Measurements from ENCODE around the gene TEX13D. TPM values are rescaled to one million over a fixed set of nuclear protein-coding genes. Genes with fewer than 3 reads are reported as not detected.

Gene TEX13D
- total RNA-seq, 2 donors from 2014 or later, result not detected

- no peaks in the 10 kb centered on the region for H3K36me3 ChIP-seq
- no peaks in the 10 kb centered on the region for H3K4me1 ChIP-seq
- H3K9me3 ChIP-seq, result no peaks in the 10 kb centered on the region
- no peak overlapping the region for H3K27ac ChIP-seq
- no peak overlapping the region for H3K4me3 ChIP-seq
- H3K27me3 ChIP-seq, result no peaks in the 10 kb centered on the region
- TF ChIP-seq CTCF (IDR thresholded peaks at IDR 0.05), result no peak
- DNase-seq (ENCODE audit: low spot score), result no peak
These were observed 40.9 kb downstream of the TEX13D start for GRCh38 chrX:124373348-124373747.

- no peak for DNase-seq (ENCODE audit: low spot score)
- H3K27me3 ChIP-seq, result no peaks in the 10 kb centered on the region
These were observed 46.2 kb downstream of the TEX13D start for GRCh38 chrX:124378643-124379042.

GRCh38 chrX:124383354-124383753, 50.9 kb downstream of the TEX13D start:
- TF ChIP-seq CTCF (IDR thresholded peaks at IDR 0.05), result no peak
- no peak for DNase-seq (ENCODE audit: low spot score)
- H3K4me1 ChIP-seq, result no peaks in the 10 kb centered on the region
- no peaks in the 10 kb centered on the region for H3K9me3 ChIP-seq
- H3K27me3 ChIP-seq, result no peaks in the 10 kb centered on the region
- H3K27ac ChIP-seq, result no peak overlapping the region
- H3K36me3 ChIP-seq, result no peaks in the 10 kb centered on the region
- H3K4me3 ChIP-seq, result no peak overlapping the region

More at GRCh38 chrX:124378643-124379042, 46.2 kb downstream of the TEX13D start:
- H3K4me1 ChIP-seq, result no peaks in the 10 kb centered on the region
- no peaks in the 10 kb centered on the region for H3K36me3 ChIP-seq
- no peaks in the 10 kb centered on the region for H3K9me3 ChIP-seq
- no peak for TF ChIP-seq CTCF (IDR thresholded peaks at IDR 0.05)
- H3K27ac ChIP-seq, result no peak overlapping the region
- H3K4me3 ChIP-seq, result no peak overlapping the region

- H3K4me1 ChIP-seq, result no peaks in the 10 kb centered on the region
- H3K9me3 ChIP-seq, result no peaks in the 10 kb centered on the region
- no peak for TF ChIP-seq CTCF (IDR thresholded peaks at IDR 0.05)
- no peak overlapping the region for H3K27ac ChIP-seq
- H3K27me3 ChIP-seq, result no peaks in the 10 kb centered on the region
- no peaks in the 10 kb centered on the region for H3K36me3 ChIP-seq
- H3K4me3 ChIP-seq, result no peak overlapping the region
- no peak for DNase-seq (ENCODE audit: low spot score)
These were observed 53.9 kb downstream of the TEX13D start for GRCh38 chrX:124386401-124386800.

Other genes with a start within 250 kb of the TEX13D start
- 1 to 10 TPM in 1 of 2 donors, not detected in 1; 1.7 TPM for gene SH2D1A, start 13.9 kb downstream of the TEX13D start, total RNA-seq

Measured in right atrium auricular region (tissue), 2 donors.